Activated CD4-positive, alpha-beta memory T cell treated with anti-CD3 and anti-CD28 coated beads for 36 hours (primary cell): ENCODE measurements around the gene CCDC78. TPM values are rescaled to one million over a fixed set of nuclear protein-coding genes. Genes with fewer than 3 reads are reported as not detected.
A peak's percentile ranks its signal among the peaks of the same experiment; 100 is the strongest.
"Not testable (repeated sequence)": the region's sequence is repeated elsewhere in the genome, so short reads cannot be mapped to it uniquely, and the experiment has no call there.

Experiments
- CTCF ChIA-PET: fragments of 350-600 bp; sonication (Branson Sonifier 250); formaldehyde crosslinking; loops from one replicate; lab custom pipeline; 2021; ENCODE audit warnings: antibody characterized with exemption, inconsistent platforms; lab: Charles Lee
- POLR2A ChIA-PET: fragments of 350-600 bp; sonication (Branson Sonifier 250); formaldehyde crosslinking; loops from one replicate; lab custom pipeline; 2021; ENCODE audit warnings: antibody characterized with exemption; lab: Charles Lee
- DNase-seq: peaks from one replicate; pipeline ENCODE4 v3.0.0-alpha.2; 2020
- H3K27ac Mint-ChIP-seq: one replicate; pipeline ENCODE4 v1.8.0; 2021; ENCODE audit warnings: mixed read lengths
- H3K27me3 Mint-ChIP-seq: one replicate; pipeline ENCODE4 v1.8.0; 2021; ENCODE audit warnings: mixed read lengths
- H3K36me3 Mint-ChIP-seq: one replicate; pipeline ENCODE4 v1.8.0; 2021; ENCODE audit warnings: mixed read lengths
- H3K4me1 Mint-ChIP-seq: one replicate; pipeline ENCODE4 v1.8.0; 2021; ENCODE audit warnings: low read depth, mixed read lengths
- H3K4me3 Mint-ChIP-seq: one replicate; pipeline ENCODE4 v1.8.0; 2021; ENCODE audit warnings: mild to moderate bottlenecking, mixed read lengths
- H3K9me3 Mint-ChIP-seq: one replicate; pipeline ENCODE4 v1.8.0; 2021; ENCODE audit warnings: mixed read lengths
- intact Hi-C: fragments of 100-400 bp; cut with micrococcal nuclease; formaldehyde crosslinking; loops from one replicate; pipeline ENCODE4 v1.15.1; 2023
- total RNA-seq, 2 experiments: library from RNA; stranded (reverse); gene quantifications; one replicate each; pipeline ENCODE4 v1.2.3, GENCODE V29; 2021

CCDC78 gene
- total RNA-seq, 2 experiments from 2014 or later: 3.3 to 4.2 TPM

DNA sequence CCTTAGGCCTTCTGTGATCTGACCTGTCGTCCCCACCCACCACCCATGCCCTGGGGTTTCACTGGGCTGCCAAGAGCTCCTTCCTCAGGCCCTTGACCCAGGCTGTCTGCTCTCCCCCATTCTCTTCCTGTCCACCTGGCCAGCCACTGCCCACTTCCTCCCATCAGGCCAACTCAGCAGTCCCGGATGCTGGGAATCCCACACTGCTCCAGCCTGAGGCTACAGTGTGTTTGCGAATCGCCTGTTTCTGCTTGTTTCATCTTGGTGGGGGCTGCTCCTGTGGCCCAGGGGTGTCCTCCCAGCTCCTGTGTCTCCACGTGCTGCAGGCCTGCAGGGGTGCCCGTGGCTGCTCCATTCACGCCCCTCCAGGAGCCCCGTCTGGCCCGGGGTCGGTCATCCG, 12.2 kb downstream of the CCDC78 start:
- intact Hi-C loops: no loop called here
- ChIA-PET CTCF (interaction anchor here (1.3 to 5.2 kb wide), 6 partner anchors 10 to 72 kb away, joined by 4 to 120 read pairs (median 12); partner anchors contain the start of genes CHTF18, CIAO3 and RPUSD1), POLR2A (no interaction called here)
- Mint-ChIP-seq H3K4me1 (peaks cover 8% of the 10 kb centered on the region), H3K9me3 (no peaks in the 10 kb centered on the region), H3K27ac (no peak overlapping the region), H3K27me3 (peaks cover 21% of the 10 kb centered on the region), H3K36me3 (no peaks in the 10 kb centered on the region), H3K4me3 (no peak overlapping the region)
- no peak for DNase-seq

DNA sequence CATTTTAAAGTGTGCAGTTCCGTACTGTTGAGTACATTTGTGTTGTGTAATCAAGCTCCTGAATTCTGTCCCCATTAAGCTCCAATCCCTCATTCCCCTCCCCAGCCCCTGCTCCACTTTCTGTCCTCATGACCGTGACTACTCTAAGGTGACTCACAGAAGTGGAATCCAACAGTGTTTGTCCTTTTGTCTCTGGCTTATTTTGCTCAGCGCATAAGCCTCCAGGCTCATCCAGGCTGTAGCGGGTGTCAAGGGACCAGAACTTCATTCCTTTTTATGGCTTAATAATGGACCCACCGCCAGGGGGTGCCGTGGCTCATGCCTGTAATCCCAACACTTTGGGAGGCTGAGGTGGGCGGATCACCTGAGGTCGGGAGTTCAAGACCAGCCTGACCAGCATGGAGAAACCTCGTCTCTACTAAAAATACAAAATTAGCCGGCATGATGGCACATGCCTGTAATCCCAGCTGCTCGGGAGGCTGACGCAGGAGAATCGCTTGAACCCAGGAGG, 13.4 kb downstream of the CCDC78 start:
- H3K4me3 Mint-ChIP-seq, H3K4me1 Mint-ChIP-seq, H3K36me3 Mint-ChIP-seq, intact Hi-C loops, H3K27ac Mint-ChIP-seq, H3K9me3 Mint-ChIP-seq: not testable (repeated sequence)
- peak; percentile 78 for DNase-seq
- peaks cover 32% of the 10 kb centered on the region for H3K27me3 Mint-ChIP-seq
- ChIA-PET POLR2A (interaction anchor here (1.2 to 1.6 kb wide), 2 partner anchors 8 to 73 kb away, joined by 3 to 5 read pairs; partner anchors contain the start of gene ANTKMT), CTCF (interaction anchor here (0.7 to 5.2 kb wide), 21 partner anchors 7 to 390 kb away, joined by 3 to 120 read pairs (median 4); partner anchors contain the start of genes ANTKMT, CCDC78, CHTF18 and CIAO3)

DNA sequence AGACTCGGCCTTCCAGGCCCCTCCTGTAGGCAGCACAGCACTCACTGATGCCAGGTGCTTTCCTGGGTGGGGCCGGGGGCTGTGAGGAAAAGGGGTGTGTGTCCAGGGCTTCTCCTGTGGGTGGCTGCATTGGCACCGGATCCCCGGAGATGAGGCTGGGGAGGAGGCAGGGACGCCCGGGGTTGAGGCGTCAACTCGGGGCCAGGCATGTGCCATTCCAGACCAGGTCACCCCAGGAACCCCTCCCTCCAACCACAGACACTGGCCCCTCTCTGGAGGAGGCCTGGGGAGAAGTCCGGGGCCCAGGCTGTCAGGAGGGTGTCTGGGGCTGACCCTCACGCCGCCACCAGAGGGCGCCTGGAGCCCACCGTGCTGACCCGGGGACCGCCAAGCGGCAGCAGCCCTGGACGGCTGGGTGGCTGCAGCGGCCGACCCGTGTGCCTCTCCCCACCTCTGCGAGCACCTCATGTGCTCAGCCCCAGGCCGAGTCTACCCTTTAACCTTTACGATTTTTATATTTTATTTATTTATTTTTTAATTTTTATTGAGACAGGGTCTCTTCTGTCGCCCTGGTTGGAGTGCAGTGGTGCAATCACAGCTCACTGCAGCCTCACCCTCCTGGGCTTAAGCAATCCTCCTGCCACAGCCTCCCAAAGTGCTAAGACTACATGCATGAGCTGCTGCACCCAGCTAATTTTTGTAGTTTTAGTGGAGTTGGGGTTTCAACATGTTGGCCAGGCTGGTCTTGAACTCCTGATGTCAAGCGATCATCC, 14.5 kb downstream of the CCDC78 start:
- H3K27ac Mint-ChIP-seq: no peak overlapping the region
- POLR2A ChIA-PET: interaction anchor here (1.2 to 1.6 kb wide), 2 partner anchors 10 to 74 kb away, joined by 3 to 5 read pairs; partner anchors contain the start of gene ANTKMT
- DNase-seq: peak; percentile 85
- intact Hi-C loops: loop anchor here (1.0 kb wide), 1 partner anchor 74 kb away; no protein-coding TSS in a partner anchor
- no peaks in the 10 kb centered on the region for H3K9me3 Mint-ChIP-seq
- H3K27me3 Mint-ChIP-seq: peaks cover 39% of the 10 kb centered on the region
- H3K4me3 Mint-ChIP-seq: no peak overlapping the region
- H3K36me3 Mint-ChIP-seq: no peaks in the 10 kb centered on the region
- CTCF ChIA-PET: interaction anchor here (0.7 to 5.2 kb wide), 22 partner anchors 8 to 391 kb away, joined by 3 to 120 read pairs (median 4); partner anchors contain the start of genes ANTKMT, CCDC78, CHTF18 and CIAO3
- H3K4me1 Mint-ChIP-seq: peaks cover 5% of the 10 kb centered on the region

DNA sequence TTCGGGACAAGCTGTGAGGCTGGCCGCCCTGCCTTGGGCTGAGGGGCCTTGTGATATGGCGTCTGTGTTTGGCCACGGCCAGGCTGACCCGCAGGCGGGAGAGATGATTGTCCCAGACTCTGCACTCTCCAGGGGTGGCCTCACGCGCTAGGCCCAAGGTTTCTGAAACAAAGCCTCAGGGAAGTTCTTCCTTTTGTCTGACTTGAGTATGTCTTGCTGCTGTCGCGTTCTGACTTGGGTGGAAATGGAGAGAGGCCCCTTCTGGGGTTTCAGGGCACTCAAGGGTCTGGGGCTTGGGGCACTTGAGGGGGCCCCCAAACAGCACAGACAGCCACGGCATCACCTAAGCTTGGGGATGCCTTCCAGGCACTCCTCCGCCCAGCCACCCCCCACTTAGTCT, 15.2 kb downstream of the CCDC78 start:
- ChIA-PET CTCF (interaction anchor here (2.1 kb wide), 1 partner anchor 74 kb away, joined by 15 read pairs; no protein-coding TSS in a partner anchor), POLR2A (no interaction called here)
- H3K9me3 Mint-ChIP-seq: no peaks in the 10 kb centered on the region
- H3K4me3 Mint-ChIP-seq: no peak overlapping the region
- no peak overlapping the region for H3K27ac Mint-ChIP-seq
- H3K27me3 Mint-ChIP-seq: peaks cover 41% of the 10 kb centered on the region
- peaks cover 2% of the 10 kb centered on the region for H3K4me1 Mint-ChIP-seq
- no peaks in the 10 kb centered on the region for H3K36me3 Mint-ChIP-seq
- intact Hi-C loops: loop anchor here (1.0 kb wide), 1 partner anchor 74 kb away; no protein-coding TSS in a partner anchor
- DNase-seq: no peak

DNA sequence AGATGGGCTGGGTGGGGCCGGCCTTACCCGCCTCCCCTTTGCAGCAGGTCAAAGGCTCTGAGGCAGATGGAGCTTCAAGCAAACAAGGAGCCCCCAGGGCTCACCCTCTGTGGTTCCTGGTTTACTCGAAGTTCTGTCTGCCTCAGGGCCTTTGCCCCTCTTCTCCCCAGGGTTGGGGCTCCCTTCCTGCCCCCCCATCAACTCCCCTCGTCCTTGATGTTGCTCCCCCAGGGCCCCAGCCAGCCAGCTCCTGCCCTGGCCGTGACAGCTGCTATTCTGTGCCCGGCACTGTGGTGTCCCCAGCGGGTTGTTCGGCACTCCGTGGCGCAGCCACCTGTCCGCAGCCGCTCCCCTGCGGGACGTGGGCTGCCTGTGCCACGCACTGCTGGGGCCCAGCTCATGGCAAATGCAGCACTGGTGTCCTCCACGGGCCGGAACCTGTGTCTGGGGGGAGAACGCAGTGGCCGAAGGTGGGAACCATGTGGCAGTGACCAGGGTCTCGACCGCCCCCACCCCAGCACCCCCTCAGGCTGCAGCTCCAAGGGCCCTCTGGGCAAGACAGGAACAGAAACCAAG, 15.7 kb downstream of the CCDC78 start:
- no peak overlapping the region for H3K27ac Mint-ChIP-seq
- CTCF ChIA-PET: interaction anchor here (0.6 to 2.1 kb wide), 5 partner anchors 21 to 473 kb away, joined by 3 to 15 read pairs (median 3); partner anchors contain the start of gene CIAO3
- H3K9me3 Mint-ChIP-seq: no peaks in the 10 kb centered on the region
- intact Hi-C loops: loop anchor here (1.0 kb wide), 1 partner anchor 75 kb away; no protein-coding TSS in a partner anchor
- no peak overlapping the region for H3K4me3 Mint-ChIP-seq
- DNase-seq: no peak
- H3K36me3 Mint-ChIP-seq: no peaks in the 10 kb centered on the region
- POLR2A ChIA-PET: no interaction called here
- peaks cover 2% of the 10 kb centered on the region for H3K4me1 Mint-ChIP-seq
- peaks cover 40% of the 10 kb centered on the region for H3K27me3 Mint-ChIP-seq

DNA sequence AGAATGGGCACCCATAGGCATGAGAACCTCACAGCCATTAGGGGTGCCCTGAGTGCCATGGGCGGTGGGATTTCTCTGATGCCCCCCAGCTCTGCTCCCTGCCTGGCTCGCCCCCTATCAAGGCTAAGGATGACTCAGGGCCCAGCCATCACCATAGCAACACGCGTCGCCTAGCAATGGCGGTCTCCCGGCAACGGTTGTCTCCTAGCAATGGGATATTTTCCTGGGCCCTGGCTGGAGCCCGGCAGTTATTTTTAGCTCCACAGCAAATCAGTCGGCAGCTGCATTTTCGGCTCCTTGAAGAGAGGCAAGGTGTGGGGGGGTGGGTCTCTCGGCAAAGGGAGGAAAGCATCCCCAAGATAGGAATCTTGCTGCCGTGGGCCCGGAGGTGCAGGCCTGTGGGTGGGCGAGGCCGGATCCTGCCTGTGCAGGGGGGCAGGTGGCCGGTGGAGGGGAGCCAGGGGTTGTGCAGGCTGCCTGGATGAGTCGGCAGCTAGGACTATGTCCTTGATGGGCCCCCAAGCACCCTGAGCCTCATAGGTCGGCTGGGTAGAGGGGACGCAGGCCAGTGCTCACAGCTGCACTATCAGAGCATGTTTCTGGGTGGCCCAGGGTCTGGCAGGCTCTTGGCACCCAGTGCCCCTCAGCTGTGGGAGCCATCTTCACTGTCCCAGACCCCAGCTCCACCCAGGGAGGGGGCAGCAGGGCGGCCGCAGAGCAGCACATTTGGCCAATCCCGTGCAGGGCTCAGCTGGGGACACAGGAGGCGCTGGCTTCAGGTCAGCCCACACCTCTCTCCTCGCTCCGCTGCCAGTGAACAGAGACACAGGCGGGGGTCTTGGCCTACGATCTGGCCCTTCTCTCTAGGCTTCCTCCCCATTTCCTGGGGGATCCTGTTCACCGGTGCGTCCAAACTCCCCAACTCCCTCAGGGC, 16.4 kb downstream of the CCDC78 start:
- Mint-ChIP-seq H3K4me1 (peaks cover 2% of the 10 kb centered on the region), H3K4me3 (no peak overlapping the region), H3K27ac (no peak overlapping the region), H3K9me3 (no peaks in the 10 kb centered on the region), H3K36me3 (no peaks in the 10 kb centered on the region), H3K27me3 (peaks cover 40% of the 10 kb centered on the region)
- intact Hi-C loops: no loop called here
- DNase-seq: no peak
- CTCF ChIA-PET: interaction anchor here (0.6 to 2.1 kb wide), 6 partner anchors 15 to 474 kb away, joined by 3 to 15 read pairs (median 3); partner anchors contain the start of gene CIAO3
- POLR2A ChIA-PET: no interaction called here

DNA sequence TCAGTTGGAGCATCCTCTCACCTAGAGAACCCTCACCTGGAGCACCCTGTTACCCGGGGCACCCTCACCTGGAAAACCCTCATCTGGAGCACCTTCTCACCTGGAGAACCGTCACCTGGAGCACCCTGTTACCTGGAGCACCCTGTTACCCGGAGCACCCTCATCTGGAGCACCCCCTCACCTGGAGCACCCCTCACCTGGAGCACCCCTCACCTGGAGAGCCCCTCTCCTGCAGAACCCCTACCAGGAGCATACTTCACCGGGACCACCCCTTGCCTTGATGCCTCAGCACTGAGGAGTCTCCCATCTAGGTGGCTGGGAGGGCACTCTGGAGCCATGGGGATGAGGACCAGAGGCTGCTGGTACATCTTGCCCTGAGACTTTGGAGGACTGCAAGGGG, 17.3 kb downstream of the CCDC78 start:
- no peak overlapping the region for H3K27ac Mint-ChIP-seq
- DNase-seq: no peak
- H3K9me3 Mint-ChIP-seq: no peaks in the 10 kb centered on the region
- intact Hi-C loops: no loop called here
- CTCF ChIA-PET: interaction anchor here (2.1 kb wide), 1 partner anchor 76 kb away, joined by 15 read pairs; no protein-coding TSS in a partner anchor
- H3K4me1 Mint-ChIP-seq: peaks cover 2% of the 10 kb centered on the region
- peaks cover 42% of the 10 kb centered on the region for H3K27me3 Mint-ChIP-seq
- POLR2A ChIA-PET: no interaction called here
- H3K4me3 Mint-ChIP-seq: no peak overlapping the region
- H3K36me3 Mint-ChIP-seq: no peaks in the 10 kb centered on the region

DNA sequence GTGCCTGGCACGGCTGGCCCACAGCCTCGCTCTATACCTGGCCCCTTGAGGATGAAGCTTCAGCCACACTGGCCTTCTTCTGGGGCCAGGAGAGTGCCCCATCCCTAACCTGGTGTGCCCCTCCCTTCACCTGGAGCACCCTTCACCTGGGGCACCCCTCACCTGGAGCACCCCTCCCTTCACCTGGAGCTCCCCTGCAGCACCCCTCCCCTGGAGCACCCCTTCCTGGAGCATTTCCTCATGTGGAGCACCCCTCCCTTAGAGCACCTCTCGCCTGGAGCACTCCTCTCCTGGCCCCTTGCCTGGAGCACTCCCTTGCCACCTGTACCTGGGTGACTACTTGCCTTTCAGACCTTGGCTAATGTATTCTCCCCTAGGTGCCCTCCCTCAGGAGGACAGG, 18.2 kb downstream of the CCDC78 start:
- peaks cover 44% of the 10 kb centered on the region for H3K27me3 Mint-ChIP-seq

DNA sequence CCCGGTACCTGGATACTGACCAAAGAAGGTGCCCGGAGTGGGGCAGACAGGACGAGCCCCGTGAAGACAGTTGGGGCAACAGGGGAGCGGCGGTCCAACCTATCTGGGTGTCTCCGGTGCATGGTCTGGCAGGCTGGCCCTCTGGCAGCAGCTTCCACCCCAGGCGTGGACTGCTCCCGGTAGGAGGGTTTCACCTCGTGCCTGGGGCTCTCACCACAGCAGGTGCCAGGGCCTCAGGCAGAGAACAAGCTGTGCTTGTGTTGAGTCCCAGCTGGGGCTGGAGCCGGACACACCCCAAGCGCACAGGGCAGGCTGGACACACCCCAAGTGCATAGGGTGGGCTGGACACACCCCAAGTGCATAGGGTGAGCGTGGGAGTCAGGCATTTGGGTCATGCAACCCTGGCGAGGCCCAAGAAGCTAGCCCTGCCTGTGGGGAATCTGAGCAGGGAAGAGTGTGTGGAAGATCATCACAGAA, 19.1 kb downstream of the CCDC78 start:
- peaks cover 51% of the 10 kb centered on the region for H3K27me3 Mint-ChIP-seq
- intact Hi-C loops: no loop called here
- H3K4me1 Mint-ChIP-seq: no peaks in the 10 kb centered on the region
- ChIA-PET CTCF (interaction anchor here (1.2 to 2.0 kb wide), 3 partner anchors 12 to 78 kb away, joined by 3 to 6 read pairs (median 4); no protein-coding TSS in a partner anchor), POLR2A (interaction anchor here (1.0 kb wide), 1 partner anchor 77 kb away, joined by 3 read pairs; no protein-coding TSS in a partner anchor)
- DNase-seq: no peak
- H3K27ac Mint-ChIP-seq: no peak overlapping the region
- H3K4me3 Mint-ChIP-seq: no peak overlapping the region
- no peaks in the 10 kb centered on the region for H3K36me3 Mint-ChIP-seq
- no peaks in the 10 kb centered on the region for H3K9me3 Mint-ChIP-seq

More for the DNA sequence above, 18.2 kb downstream of the CCDC78 start:
- peaks cover 2% of the 10 kb centered on the region for H3K4me1 Mint-ChIP-seq
- DNase-seq: no peak
- intact Hi-C loops: no loop called here
- H3K9me3 Mint-ChIP-seq: no peaks in the 10 kb centered on the region
- CTCF ChIA-PET: interaction anchor here (2.0 kb wide), 1 partner anchor 77 kb away, joined by 6 read pairs; no protein-coding TSS in a partner anchor
- POLR2A ChIA-PET: no interaction called here
- H3K36me3 Mint-ChIP-seq: no peaks in the 10 kb centered on the region
- no peak overlapping the region for H3K4me3 Mint-ChIP-seq
- no peak overlapping the region for H3K27ac Mint-ChIP-seq

DNA sequence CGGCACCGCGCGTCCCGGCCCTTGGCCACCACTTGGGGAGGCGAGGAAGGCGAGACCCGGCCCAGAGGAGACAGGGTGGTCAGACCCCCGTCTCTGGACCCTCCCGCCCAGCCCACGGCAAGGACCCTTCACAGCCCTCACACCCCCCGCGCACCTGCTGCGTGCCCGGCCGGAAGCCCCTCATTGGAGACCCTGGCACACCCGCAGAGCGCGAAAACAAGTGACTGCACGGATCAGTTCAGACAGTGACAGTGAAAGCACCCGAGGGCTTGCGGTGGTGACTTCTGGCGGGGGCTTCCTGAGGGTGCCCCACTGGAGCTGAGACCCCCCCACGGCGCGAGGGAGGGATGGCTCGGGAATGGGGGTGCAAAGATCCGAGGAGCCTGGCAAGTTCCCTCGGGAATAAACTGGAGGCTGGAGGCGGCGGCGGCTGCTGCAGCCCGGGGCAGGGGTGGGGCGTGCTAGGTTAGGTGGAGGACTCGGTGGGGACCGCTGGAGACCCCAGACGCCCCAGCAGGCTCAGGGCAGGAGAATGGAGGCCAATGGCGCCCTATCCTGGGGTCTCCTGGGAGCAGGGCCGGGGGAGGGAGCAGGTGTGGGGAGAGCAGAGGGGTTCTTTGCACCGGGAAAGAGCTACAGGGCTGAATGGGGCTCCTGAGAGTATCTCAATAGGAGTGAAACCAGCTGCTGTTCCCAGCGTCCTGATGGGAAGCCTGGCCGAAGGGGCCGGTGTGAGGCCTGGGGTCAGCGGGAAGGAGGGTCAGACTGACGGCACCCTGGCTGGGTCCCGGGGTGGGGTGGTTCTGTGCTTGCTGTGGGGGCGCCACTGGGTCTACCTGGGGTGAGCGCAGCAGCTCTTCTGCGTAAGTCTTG, 19.8 kb downstream of the CCDC78 start:
- DNase-seq: no peak
- ChIA-PET CTCF (interaction anchor here (1.2 to 2.0 kb wide), 3 partner anchors 13 to 79 kb away, joined by 3 to 6 read pairs (median 4); no protein-coding TSS in a partner anchor), POLR2A (interaction anchor here (1.0 kb wide), 1 partner anchor 77 kb away, joined by 3 read pairs; no protein-coding TSS in a partner anchor)
- H3K27me3 Mint-ChIP-seq: peaks cover 56% of the 10 kb centered on the region
- intact Hi-C loops: no loop called here
- H3K4me1 Mint-ChIP-seq: no peaks in the 10 kb centered on the region
- H3K4me3 Mint-ChIP-seq: no peak overlapping the region
- H3K36me3 Mint-ChIP-seq: no peaks in the 10 kb centered on the region
- H3K9me3 Mint-ChIP-seq: no peaks in the 10 kb centered on the region
- no peak overlapping the region for H3K27ac Mint-ChIP-seq
